Spleen (tissue), 11 donors: ENCODE results near the gene JPH4. TPM values are rescaled to one million over a fixed set of nuclear protein-coding genes. Genes with fewer than 3 reads are reported as not detected.
"Not testable (repeated sequence)": the region's sequence is repeated elsewhere in the genome, so short reads cannot be mapped to it uniquely, and the experiment has no call there.

ENCODE experiments used
- DNase-seq: peaks from one replicate; pipeline ENCODE4 v3.0.0-alpha.2; 2020
- H3K27ac ChIP-seq, 8 donors: fragments of 200-600 bp; sonication (generic) in 7 of 8; 1 replicate in 4 of 8; 2 replicates in 4 of 8; pipeline versions ENCODE4 v1.5.0 to v1.8.0; 2016 to 2021; ENCODE audit warnings: inconsistent platforms in 4 of 8, mild to moderate bottlenecking in 4 of 8, moderate library complexity in 1 of 8
- H3K27me3 ChIP-seq, 7 donors: fragments of 200-600 bp; sonication (generic) in 6 of 7; replicated peaks in 1 of 7; 1 replicate in 4 of 7; 2 replicates in 3 of 7; pipeline versions ENCODE4 v1.5.0 to v1.8.0; 2016 to 2021; ENCODE audit warnings: inconsistent platforms in 3 of 7, mild to moderate bottlenecking in 1 of 7
- H3K36me3 ChIP-seq, 6 donors: fragments of 200-600 bp; sonication (generic) in 5 of 6; 1 replicate in 4 of 6; 2 replicates in 2 of 6; pipeline versions ENCODE4 v1.5.0 to v1.8.0; 2016 to 2021; ENCODE audit warnings: inconsistent platforms in 2 of 6
- H3K4me1 ChIP-seq, 6 donors: fragments of 200-600 bp; sonication (generic) in 5 of 6; 1 replicate in 3 of 6; 2 replicates in 3 of 6; pipeline versions ENCODE4 v1.5.0 to v1.8.0; 2016 to 2021; ENCODE audit warnings: inconsistent platforms in 3 of 6
- H3K4me3 ChIP-seq, 8 donors: fragments of 200-600 bp; sonication (generic) in 7 of 8; 1 replicate in 4 of 8; 2 replicates in 4 of 8; pipeline versions ENCODE4 v1.5.0 to v1.8.0; 2016 to 2021; ENCODE audit warnings: inconsistent platforms in 4 of 8, mild to moderate bottlenecking in 4 of 8, moderate library complexity in 2 of 8
- H3K9me3 ChIP-seq, 8 donors: fragments of 200-600 bp; sonication (generic) in 7 of 8; 1 replicate in 4 of 8; 2 replicates in 4 of 8; pipeline versions ENCODE4 v1.5.0 to v1.8.0; 2016 to 2021; ENCODE audit warnings: inconsistent platforms in 4 of 8
- POLR2A ChIP-seq, 3 donors: fragments of 450-650 bp; IDR thresholded peaks; one replicate each; pipeline ENCODE4 v1.5.1; 2017; ENCODE audit warnings: antibody characterized with exemption in 3 of 3, mild to moderate bottlenecking in 1 of 3
- POLR2AphosphoS5 ChIP-seq, 3 donors: sonication (generic); formaldehyde crosslinking; IDR thresholded peaks; one replicate each; pipeline ENCODE4 v1.5.1; 2017; ENCODE audit warnings: antibody characterized with exemption in 3 of 3
- WGBS, 5 donors: extraction: QIAGEN DNeasy Blood & Tissue Kit in 3 of 5; methylation state at CpG; one replicate each; pipeline versions ENCODE4 v1.1.5 to v1.1.7; 2013 to 2018; 5-methylcytosine and 5-hydroxymethylcytosine counted together
- intact Hi-C: fragments of 100-400 bp; cut with DNase I; formaldehyde crosslinking; loops from one replicate; pipeline ENCODE4 v1.15.0; 2023; ENCODE audit warnings: low total_unique reads
- polyA plus RNA-seq, 3 donors: library from polyadenylated mRNA; stranded (reverse); fragments of 200-250 nt; gene quantifications; one replicate each; pipeline ENCODE4 v1.2.1, GENCODE V29; 2013
- total RNA-seq, 7 donors: library from RNA; depleted of rRNA in 3 of 7; stranded (reverse); fragments of >200 nt in 3 of 7; fragmentation: NEBNext Ultra II Directional in 4 of 7; extraction: Animal tissue kit (Norgen Biotek cat#: 25700) in 4 of 7; gene quantifications; one replicate each; pipeline versions ENCODE4 v1.1.0 to v1.2.1, GENCODE V29; 2016 to 2021
- TF ChIP-seq, protein P1 (sequence below), 11 experiments: fragments of 200-600 bp in 7 of 11; fragments of 450-650 bp in 4 of 11; sonication (generic) in 4 of 11; IDR thresholded peaks in 8 of 11; conservative IDR thresholded peaks in 3 of 11; 1 replicate in 7 of 11; 2 replicates in 4 of 11; pipeline versions ENCODE4 v1.4.0 to v1.8.0; 2016 to 2021; ENCODE audit warnings: antibody characterized with exemption in 11 of 11, inconsistent platforms in 4 of 11, mild to moderate bottlenecking in 1 of 11
- donor health status: healthy with polysubstance abuse.
- donor health status: DM: no; HTN: no; CAD: no; lungs with moderate emphysema.
- donor health status: DM: no; HTN: no; CAD: no.
- donor health status: Bipolar disorder and iron deficiency.
- donor health status: healthy.
- donor health status: DM: no; HTN: no; CAD: no.
- donor health status: DM: yes; HTN: yes; CAD: no.

JPH4 gene
- total and polyA plus RNA-seq, 10 donors: 0.70 to 17.3 (median 3.8) TPM

DNA sequence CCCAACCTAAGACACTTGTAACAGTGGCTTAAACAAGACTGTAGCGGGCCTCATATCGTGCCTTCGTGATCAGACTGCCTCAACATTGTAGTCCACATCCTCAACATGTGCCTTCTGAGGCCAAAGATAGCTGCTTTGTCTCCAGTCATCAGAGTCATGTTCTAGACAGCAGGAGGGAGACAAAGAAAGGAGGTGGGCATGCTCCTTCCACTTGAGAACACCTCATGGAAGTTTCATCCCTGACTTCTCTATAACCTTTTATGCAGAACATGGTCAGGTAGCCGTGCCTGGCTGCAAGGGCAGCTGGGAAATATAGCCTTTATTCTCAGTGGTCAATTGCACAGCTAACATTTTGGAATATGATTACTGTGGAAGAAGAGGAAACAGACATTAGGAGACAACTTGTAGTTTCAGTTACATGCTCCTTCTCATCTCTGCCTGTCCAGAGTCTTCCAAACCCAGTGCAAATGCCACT lies 32.3 kb upstream of the JPH4 start:
- TF ChIP-seq POLR2AphosphoS5 (IDR thresholded peaks at IDR 0.05): no peak
- TF ChIP-seq, protein P1, sequence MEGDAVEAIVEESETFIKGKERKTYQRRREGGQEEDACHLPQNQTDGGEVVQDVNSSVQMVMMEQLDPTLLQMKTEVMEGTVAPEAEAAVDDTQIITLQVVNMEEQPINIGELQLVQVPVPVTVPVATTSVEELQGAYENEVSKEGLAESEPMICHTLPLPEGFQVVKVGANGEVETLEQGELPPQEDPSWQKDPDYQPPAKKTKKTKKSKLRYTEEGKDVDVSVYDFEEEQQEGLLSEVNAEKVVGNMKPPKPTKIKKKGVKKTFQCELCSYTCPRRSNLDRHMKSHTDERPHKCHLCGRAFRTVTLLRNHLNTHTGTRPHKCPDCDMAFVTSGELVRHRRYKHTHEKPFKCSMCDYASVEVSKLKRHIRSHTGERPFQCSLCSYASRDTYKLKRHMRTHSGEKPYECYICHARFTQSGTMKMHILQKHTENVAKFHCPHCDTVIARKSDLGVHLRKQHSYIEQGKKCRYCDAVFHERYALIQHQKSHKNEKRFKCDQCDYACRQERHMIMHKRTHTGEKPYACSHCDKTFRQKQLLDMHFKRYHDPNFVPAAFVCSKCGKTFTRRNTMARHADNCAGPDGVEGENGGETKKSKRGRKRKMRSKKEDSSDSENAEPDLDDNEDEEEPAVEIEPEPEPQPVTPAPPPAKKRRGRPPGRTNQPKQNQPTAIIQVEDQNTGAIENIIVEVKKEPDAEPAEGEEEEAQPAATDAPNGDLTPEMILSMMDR (IDR thresholded peaks at IDR 0.05 in 8 of 11, conservative IDR thresholded peaks at IDR 0.05 in 3 of 11): no peak
- TF ChIP-seq POLR2A (IDR thresholded peaks at IDR 0.05): no peak
- Histone ChIP-seq H3K4me1 (peaks cover 0 to 15% (median 11%) of the 10 kb centered on the region in 6 donors), H3K27me3 (no peaks in the 10 kb centered on the region), H3K27ac (peak overlapping the region; percentile 29 to 77 (median 56)), H3K9me3 (no peaks in the 10 kb centered on the region), H3K4me3 (no peak overlapping the region), H3K36me3 (no peaks in the 10 kb centered on the region)
- WGBS, 5 donors: 38 to 50% (median 45%) methylated on average over 4 of the region's 4 CpGs
- intact Hi-C loops: no loop called here
- no peak for DNase-seq

DNA sequence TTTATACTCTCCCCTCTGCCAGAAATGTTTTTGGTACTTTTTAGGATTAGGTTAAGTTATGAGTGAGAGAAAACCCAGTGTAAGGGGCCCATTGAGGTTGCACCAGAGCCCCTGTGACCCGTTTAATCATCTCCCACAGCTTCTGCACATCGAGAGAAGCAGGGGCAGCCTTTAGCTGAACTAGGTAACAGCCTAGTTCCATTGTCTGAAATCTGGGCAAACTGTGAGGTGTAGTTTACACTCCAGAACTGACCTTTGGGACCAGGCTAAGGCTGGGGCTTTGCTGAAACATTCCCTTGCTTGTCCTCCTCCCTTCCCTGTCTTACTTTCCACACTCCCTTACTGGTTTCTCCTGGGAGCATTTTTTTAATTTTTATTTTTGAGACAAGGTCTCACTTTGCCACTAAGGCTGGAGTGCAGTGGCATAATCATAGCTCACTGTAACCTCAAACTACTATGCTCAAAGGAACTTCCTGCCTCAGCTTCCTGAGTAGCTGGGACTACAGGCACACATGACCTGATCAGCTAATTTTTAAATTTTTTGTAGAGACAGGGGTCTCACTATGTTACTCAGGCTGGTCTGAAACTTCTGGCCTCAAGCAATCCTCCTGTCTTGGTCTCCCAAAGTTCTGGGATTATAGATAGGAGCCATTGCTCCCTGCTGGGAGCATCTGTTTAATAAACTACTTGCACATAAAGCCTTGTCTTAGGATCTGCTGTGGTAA lies 31.7 kb upstream of the JPH4 start:
- intact Hi-C loops: no loop called here
- H3K36me3 ChIP-seq: no peaks in the 10 kb centered on the region
- no peak overlapping the region for H3K4me3 ChIP-seq
- peaks cover 0 to 15% (median 11%) of the 10 kb centered on the region in 6 donors for H3K4me1 ChIP-seq
- H3K9me3 ChIP-seq: no peaks in the 10 kb centered on the region
- TF ChIP-seq, protein P1 (IDR thresholded peaks at IDR 0.05 in 8 of 11, conservative IDR thresholded peaks at IDR 0.05 in 3 of 11): no peak
- TF ChIP-seq POLR2A (IDR thresholded peaks at IDR 0.05): no peak
- TF ChIP-seq POLR2AphosphoS5 (IDR thresholded peaks at IDR 0.05): no peak
- 17 to 33% (median 24%) methylated on average over 2 of the region's 2 CpGs for WGBS, 5 donors
- H3K27me3 ChIP-seq: no peaks in the 10 kb centered on the region
- H3K27ac ChIP-seq: peak overlapping the region; percentile 29 to 77 (median 56)
- no peak for DNase-seq

DNA sequence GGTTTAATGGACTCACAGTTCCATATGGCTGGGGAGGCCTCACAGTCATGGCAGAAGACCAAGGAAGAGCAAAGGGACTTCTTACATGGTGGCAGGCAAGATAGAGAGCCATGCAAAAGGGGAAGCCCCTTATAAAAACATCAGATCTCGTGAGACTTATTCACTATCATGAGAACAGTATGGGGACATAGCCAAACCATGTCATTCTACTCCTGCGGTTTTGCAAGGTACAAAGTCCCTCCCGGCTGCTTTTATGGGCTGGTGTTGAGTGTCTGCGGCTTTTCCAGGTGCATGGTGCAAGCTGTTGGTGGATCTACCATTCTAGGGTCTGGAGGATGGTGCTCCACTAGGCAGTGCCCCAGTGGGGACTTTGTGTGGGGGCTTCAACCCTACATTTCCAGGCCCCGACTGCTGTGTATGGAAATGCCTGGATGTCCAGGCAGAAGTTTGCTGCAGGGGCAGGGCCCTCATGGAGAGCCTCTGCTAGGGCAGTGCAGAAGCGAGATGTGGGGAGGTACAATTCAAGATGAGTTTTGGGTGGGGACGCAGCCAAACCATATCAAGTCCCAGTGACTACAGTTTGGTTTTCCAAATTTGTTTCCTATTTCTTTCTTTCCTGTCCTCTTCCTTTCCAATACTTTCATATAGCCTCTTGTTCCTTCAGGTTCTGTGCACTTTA lies 31.0 kb upstream of the JPH4 start:
- H3K36me3 ChIP-seq, DNase-seq, H3K4me3 ChIP-seq, H3K27me3 ChIP-seq, H3K9me3 ChIP-seq, intact Hi-C loops: not testable (repeated sequence)
- 63 to 77% (median 66%) methylated on average over 6 to 7 of the region's 7 CpGs for WGBS, 5 donors
- Histone ChIP-seq H3K4me1 (peaks cover 0 to 15% (median 11%) of the 10 kb centered on the region in 6 donors), H3K27ac (peak overlapping the region in 6 of 8 donors; percentile 38 to 77 (median 62))

DNA sequence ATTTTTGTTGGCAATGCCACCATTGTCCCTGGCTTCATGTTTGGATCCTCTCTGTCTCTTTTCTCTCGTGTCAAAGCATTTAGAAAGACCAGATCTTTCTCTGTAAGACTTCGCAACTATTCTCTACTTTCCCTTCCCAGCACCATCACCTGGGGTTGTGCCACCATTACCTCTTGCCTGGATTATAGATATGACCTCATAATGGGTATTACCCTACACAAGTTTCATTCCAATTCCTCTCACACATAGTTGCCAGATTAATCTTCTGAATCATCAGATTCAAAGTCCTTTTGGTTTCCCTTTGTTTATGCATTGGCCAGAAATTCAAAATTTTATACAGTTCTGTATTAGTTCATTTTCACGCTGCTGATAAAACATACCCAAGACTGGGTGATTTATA lies 30.4 kb upstream of the JPH4 start:
- WGBS, 5 donors: 79 to 92% (median 90%) methylated on average over 3 of the region's 3 CpGs
- no peak overlapping the region for H3K4me3 ChIP-seq
- H3K36me3 ChIP-seq: no peaks in the 10 kb centered on the region
- TF ChIP-seq POLR2A (IDR thresholded peaks at IDR 0.05) (no peak), POLR2AphosphoS5 (IDR thresholded peaks at IDR 0.05) (no peak)
- TF ChIP-seq, protein P1 (IDR thresholded peaks at IDR 0.05 in 8 of 11, conservative IDR thresholded peaks at IDR 0.05 in 3 of 11): no peak
- H3K4me1 ChIP-seq: peaks cover 0 to 15% (median 11%) of the 10 kb centered on the region in 6 donors
- no peaks in the 10 kb centered on the region for H3K27me3 ChIP-seq
- no peak overlapping the region for H3K27ac ChIP-seq
- intact Hi-C loops: no loop called here
- no peaks in the 10 kb centered on the region for H3K9me3 ChIP-seq
- no peak for DNase-seq
